ENCODE data around the gene ZNF831. TPM values are rescaled to one million over a fixed set of nuclear protein-coding genes. Genes with fewer than 3 reads are reported as not detected.
A peak's percentile ranks its signal among the peaks of the same experiment; 100 is the strongest.

Gene ZNF831
- total RNA-seq, 1 experiment from 2014 or later: not detected

GRCh38 chr20:59158673-59159072, 4.9 kb upstream of the ZNF831 start:
- Mint-ChIP-seq H3K27me3 (ENCODE audit: unreplicated experiment) (peaks cover 100% of the 10 kb centered on the region), H3K9me3 (ENCODE audit: low read depth, unreplicated experiment) (no peaks in the 10 kb centered on the region), H3K27ac (ENCODE audit: unreplicated experiment) (no peak overlapping the region), H3K36me3 (ENCODE audit: insufficient read depth, unreplicated experiment) (no peaks in the 10 kb centered on the region), H3K4me3 (ENCODE audit: low read depth, unreplicated experiment) (no peak overlapping the region), H3K4me1 (ENCODE audit: low read depth, unreplicated experiment) (no peaks in the 10 kb centered on the region)
- CTCF ChIA-PET: no interaction called here
- intact Hi-C loops (cut with micrococcal nuclease; ENCODE audit: unreplicated experiment): no loop called here
- no peak for DNase-seq
- BruUV-seq (replicated peaks): no TSS peak
- TF ChIP-seq, protein P1, sequence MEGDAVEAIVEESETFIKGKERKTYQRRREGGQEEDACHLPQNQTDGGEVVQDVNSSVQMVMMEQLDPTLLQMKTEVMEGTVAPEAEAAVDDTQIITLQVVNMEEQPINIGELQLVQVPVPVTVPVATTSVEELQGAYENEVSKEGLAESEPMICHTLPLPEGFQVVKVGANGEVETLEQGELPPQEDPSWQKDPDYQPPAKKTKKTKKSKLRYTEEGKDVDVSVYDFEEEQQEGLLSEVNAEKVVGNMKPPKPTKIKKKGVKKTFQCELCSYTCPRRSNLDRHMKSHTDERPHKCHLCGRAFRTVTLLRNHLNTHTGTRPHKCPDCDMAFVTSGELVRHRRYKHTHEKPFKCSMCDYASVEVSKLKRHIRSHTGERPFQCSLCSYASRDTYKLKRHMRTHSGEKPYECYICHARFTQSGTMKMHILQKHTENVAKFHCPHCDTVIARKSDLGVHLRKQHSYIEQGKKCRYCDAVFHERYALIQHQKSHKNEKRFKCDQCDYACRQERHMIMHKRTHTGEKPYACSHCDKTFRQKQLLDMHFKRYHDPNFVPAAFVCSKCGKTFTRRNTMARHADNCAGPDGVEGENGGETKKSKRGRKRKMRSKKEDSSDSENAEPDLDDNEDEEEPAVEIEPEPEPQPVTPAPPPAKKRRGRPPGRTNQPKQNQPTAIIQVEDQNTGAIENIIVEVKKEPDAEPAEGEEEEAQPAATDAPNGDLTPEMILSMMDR (IDR thresholded peaks at IDR 0.05; ENCODE audit: unreplicated experiment): no peak

DNA sequence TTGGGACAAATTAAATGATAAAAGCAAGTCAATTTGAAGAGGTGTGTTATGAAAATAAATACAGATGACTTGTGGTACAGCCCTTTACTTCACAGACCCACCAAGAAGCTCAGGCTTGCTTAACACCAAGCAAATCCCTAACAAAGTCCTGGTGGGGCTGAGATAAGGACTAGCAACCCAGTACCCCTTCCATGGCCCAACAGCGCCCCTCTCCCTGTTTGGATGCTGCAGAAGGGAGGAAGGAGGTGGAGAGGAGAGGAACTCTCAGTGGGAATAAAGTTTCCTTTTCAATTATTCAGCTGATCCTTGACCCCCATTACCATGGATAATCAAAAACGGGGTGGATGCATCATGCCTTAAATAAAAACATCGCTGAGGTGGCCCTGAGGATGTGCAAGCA, 4.5 kb upstream of the ZNF831 start:
- peak; percentile 22 for DNase-seq
- intact Hi-C loops (cut with micrococcal nuclease; ENCODE audit: unreplicated experiment): no loop called here
- Mint-ChIP-seq H3K36me3 (ENCODE audit: insufficient read depth, unreplicated experiment) (no peaks in the 10 kb centered on the region), H3K27ac (ENCODE audit: unreplicated experiment) (no peak overlapping the region), H3K9me3 (ENCODE audit: low read depth, unreplicated experiment) (no peaks in the 10 kb centered on the region), H3K4me3 (ENCODE audit: low read depth, unreplicated experiment) (no peak overlapping the region), H3K27me3 (ENCODE audit: unreplicated experiment) (peaks cover 100% of the 10 kb centered on the region), H3K4me1 (ENCODE audit: low read depth, unreplicated experiment) (no peaks in the 10 kb centered on the region)
- CTCF ChIA-PET: no interaction called here
- no TSS peak for BruUV-seq (replicated peaks)
- TF ChIP-seq, protein P1 (IDR thresholded peaks at IDR 0.05; ENCODE audit: unreplicated experiment): no peak

DNA sequence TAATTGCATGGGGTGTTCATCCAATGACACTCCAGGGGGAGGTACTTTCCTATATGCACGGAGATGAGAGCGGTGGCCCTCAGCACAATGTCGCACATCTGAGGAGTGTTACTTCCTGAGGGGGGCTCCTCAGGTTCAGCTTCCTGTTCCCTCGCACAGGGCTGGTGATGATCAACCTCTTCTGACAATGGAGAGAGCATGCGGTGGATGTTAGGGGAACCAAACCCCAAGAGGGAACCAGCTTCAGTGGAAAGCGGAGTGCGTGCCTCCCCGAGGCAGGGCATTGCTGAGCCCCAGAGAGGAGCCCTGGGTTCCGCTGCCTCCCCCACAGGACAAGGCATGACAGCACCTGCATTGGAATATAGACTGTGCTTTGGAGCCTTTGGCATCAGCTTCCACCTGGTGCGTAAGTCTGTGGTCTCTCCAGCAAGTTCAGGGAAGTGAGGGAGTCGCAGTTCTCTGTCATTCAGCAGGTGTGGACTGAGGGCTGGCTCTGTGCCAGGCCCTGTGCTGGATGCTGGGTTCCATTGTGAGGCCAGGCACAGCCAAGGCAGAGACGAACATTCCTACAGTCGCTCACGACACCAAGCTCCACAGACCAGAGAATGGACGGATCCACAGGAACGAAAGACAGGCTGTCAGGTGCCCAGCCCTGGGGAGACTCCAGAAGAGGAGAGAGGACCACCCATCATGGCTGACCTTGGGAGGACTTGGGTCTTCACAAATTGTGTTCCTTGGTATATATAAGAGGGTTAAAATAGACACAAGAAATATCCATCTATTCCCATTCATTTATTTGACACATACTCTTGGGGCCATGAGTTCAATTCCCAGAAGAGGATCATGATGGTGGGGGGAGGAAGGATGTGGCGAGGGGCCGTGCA, 3.9 kb upstream of the ZNF831 start:
- CTCF ChIA-PET: no interaction called here
- no TSS peak for BruUV-seq (replicated peaks)
- no peak overlapping the region for H3K27ac Mint-ChIP-seq (ENCODE audit: unreplicated experiment)
- H3K27me3 Mint-ChIP-seq (ENCODE audit: unreplicated experiment): peaks cover 100% of the 10 kb centered on the region
- intact Hi-C loops (cut with micrococcal nuclease; ENCODE audit: unreplicated experiment): no loop called here
- no peaks in the 10 kb centered on the region for H3K36me3 Mint-ChIP-seq (ENCODE audit: insufficient read depth, unreplicated experiment)
- no peaks in the 10 kb centered on the region for H3K9me3 Mint-ChIP-seq (ENCODE audit: low read depth, unreplicated experiment)
- TF ChIP-seq, protein P1 (IDR thresholded peaks at IDR 0.05; ENCODE audit: unreplicated experiment): no peak
- DNase-seq: no peak
- H3K4me1 Mint-ChIP-seq (ENCODE audit: low read depth, unreplicated experiment): no peaks in the 10 kb centered on the region
- H3K4me3 Mint-ChIP-seq (ENCODE audit: low read depth, unreplicated experiment): no peak overlapping the region

DNA sequence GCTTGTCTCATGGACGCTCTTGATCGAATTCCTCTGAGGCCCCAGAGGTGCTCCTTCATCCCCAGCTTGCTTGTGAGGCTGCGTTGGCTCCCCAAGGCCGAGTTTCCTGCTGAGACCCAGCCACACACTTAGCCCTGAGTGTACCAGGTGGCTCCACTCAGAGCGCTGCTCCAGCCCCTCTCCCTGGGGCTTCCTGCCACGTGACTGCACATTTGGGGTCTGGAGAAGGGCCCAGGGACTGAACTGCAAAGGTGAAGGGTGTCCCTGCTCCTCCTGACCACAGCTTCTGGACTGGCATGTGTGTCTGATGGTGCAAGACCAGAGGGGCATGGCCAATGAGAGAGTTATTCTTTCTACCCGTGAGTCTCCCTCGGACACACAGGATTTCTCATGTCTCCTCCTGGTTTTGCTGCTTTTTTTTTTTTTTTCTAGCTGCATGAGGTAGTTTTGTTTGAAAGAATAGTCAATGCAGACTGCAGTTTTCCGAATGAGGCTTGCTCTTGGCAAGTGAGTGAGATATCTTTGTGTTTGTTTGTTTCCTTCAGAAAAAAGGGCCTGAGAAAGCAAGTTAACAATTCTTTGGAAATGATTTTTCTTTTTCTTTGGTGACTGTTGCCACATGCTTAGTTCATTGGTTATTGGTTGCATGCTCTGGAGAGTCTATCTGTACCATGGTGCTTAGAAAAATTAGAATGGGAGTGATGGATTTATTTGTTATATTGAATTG, 3.1 kb upstream of the ZNF831 start:
- Mint-ChIP-seq H3K4me1 (ENCODE audit: low read depth, unreplicated experiment) (no peaks in the 10 kb centered on the region), H3K4me3 (ENCODE audit: low read depth, unreplicated experiment) (no peak overlapping the region), H3K36me3 (ENCODE audit: insufficient read depth, unreplicated experiment) (no peaks in the 10 kb centered on the region), H3K9me3 (ENCODE audit: low read depth, unreplicated experiment) (no peaks in the 10 kb centered on the region), H3K27me3 (ENCODE audit: unreplicated experiment) (peaks cover 100% of the 10 kb centered on the region), H3K27ac (ENCODE audit: unreplicated experiment) (no peak overlapping the region)
- TF ChIP-seq, protein P1 (IDR thresholded peaks at IDR 0.05; ENCODE audit: unreplicated experiment): no peak
- intact Hi-C loops (cut with micrococcal nuclease; ENCODE audit: unreplicated experiment): no loop called here
- CTCF ChIA-PET: no interaction called here
- no TSS peak for BruUV-seq (replicated peaks)
- no peak for DNase-seq
